Endothelial cell (in vitro differentiated cells): ENCODE measurements around the gene CASK. TPM values are rescaled to one million over a fixed set of nuclear protein-coding genes. Genes with fewer than 3 reads are reported as not detected.

Experiments used
- DNase-seq: peaks from one replicate; pipeline ENCODE4 v3.0.0; 2021; ENCODE audit warnings: low spot score
- H3K27ac Mint-ChIP-seq: one replicate; pipeline ENCODE4 v1.8.0; 2021; ENCODE audit warnings: mixed read lengths, inconsistent platforms; ENCODE audit not compliant: unreplicated experiment
- H3K27me3 Mint-ChIP-seq: one replicate; pipeline ENCODE4 v1.8.0; 2021; ENCODE audit warnings: mild to moderate bottlenecking, moderate library complexity, mixed read lengths, inconsistent platforms; ENCODE audit not compliant: unreplicated experiment
- H3K36me3 Mint-ChIP-seq: one replicate; pipeline ENCODE4 v1.8.0; 2021; ENCODE audit warnings: mild to moderate bottlenecking, low read depth, mixed read lengths, inconsistent platforms; ENCODE audit not compliant: unreplicated experiment
- H3K4me1 Mint-ChIP-seq: one replicate; pipeline ENCODE4 v1.8.0; 2021; ENCODE audit warnings: mild to moderate bottlenecking, mixed read lengths, inconsistent platforms; ENCODE audit not compliant: unreplicated experiment
- H3K4me3 Mint-ChIP-seq: one replicate; pipeline ENCODE4 v1.8.0; 2021; ENCODE audit warnings: mild to moderate bottlenecking, mixed read lengths, inconsistent platforms; ENCODE audit not compliant: unreplicated experiment
- H3K9me3 Mint-ChIP-seq: one replicate; pipeline ENCODE4 v1.8.0; 2021; ENCODE audit warnings: mixed read lengths, inconsistent platforms; ENCODE audit not compliant: unreplicated experiment
- CTCF ChIP-seq: fragments of 200-600 bp; sonication (generic); IDR thresholded peaks from one replicate; pipeline ENCODE4 v1.5.0; 2021; ENCODE audit warnings: antibody characterized with exemption; ENCODE audit not compliant: unreplicated experiment
- total RNA-seq: library from RNA; stranded (reverse); fragmentation: NEBNext Ultra II Directional; extraction: Animal tissue kit (Norgen Biotek cat#: 25700); gene quantifications from one replicate; pipeline ENCODE4 v1.2.1, GENCODE V29; 2021; ENCODE audit not compliant: unreplicated experiment

The CASK gene
- total RNA-seq, 1 donor from 2014 or later: 62.5 TPM

GRCh38 chrX:41689711-41690110 is 233.6 kb downstream of the CASK start:
- Mint-ChIP-seq H3K4me1 (peaks cover 5% of the 10 kb centered on the region), H3K27ac (no peak overlapping the region), H3K4me3 (no peak overlapping the region), H3K27me3 (no peaks in the 10 kb centered on the region), H3K9me3 (no peaks in the 10 kb centered on the region), H3K36me3 (no peaks in the 10 kb centered on the region)
- no peak for DNase-seq
- no peak for TF ChIP-seq CTCF

DNA sequence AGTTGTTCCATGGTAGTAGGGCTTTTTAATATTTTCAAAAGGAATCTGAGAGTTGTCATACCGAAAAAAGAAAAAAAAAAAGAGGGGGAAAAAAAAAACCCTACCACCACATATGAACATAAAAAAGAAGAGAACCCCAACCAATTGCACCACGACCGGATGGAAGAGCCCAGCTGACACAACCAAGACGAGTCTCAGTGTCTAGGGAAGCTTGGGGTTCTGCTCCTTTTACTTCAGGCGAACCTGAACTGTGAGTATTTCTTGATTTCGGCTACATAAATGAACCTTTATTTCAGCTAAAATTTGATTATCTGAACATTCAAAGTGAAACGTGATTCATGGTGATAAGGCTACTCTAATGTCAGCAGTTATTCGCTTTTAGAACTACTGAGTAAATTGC is 234.5 kb downstream of the CASK start, which contains the start of gene GPR34:
GPR34 (plus strand) TSS at position 139 of the 400 bp plus-strand sequence. CDS start 6,661 bp downstream, outside the sequence.
- H3K4me1 Mint-ChIP-seq: peaks cover 4% of the 10 kb centered on the region
- H3K27ac Mint-ChIP-seq: no peak within 1 kb of the TSS
- no peaks in the 10 kb centered on the region for H3K9me3 Mint-ChIP-seq
- H3K36me3 Mint-ChIP-seq: no peaks in the 10 kb centered on the region
- no peak for TF ChIP-seq CTCF
- H3K27me3 Mint-ChIP-seq: no peaks in the 10 kb centered on the region
- no peak within 1 kb of the TSS for H3K4me3 Mint-ChIP-seq
- no peak for DNase-seq

DNA sequence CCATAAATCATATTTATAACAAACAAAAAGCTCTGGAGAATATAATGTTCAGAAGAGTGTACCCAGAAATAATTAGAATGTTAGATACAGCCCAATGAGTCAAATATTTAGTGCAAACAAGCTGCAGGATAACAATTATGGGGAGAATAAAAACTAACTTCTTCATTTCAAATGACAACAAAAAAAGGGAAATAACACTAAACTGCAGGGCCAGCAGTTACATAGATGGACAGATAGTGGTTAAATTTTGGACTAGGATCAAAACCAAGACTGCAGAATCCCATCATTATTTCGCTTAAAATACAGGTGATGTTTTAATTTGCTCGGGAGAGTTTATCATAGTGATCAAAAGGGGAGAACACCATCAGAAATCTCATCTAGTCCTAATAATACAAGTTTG is 235.2 kb downstream of the CASK start:
- Mint-ChIP-seq H3K36me3 (no peaks in the 10 kb centered on the region), H3K9me3 (no peaks in the 10 kb centered on the region), H3K27ac (no peak overlapping the region), H3K27me3 (no peaks in the 10 kb centered on the region), H3K4me1 (no peaks in the 10 kb centered on the region), H3K4me3 (no peak overlapping the region)
- no peak for DNase-seq
- no peak for TF ChIP-seq CTCF

GRCh38 chrX:41686788-41687187 is 236.6 kb downstream of the CASK start:
- TF ChIP-seq CTCF: no peak
- H3K27me3 Mint-ChIP-seq: no peaks in the 10 kb centered on the region

DNA sequence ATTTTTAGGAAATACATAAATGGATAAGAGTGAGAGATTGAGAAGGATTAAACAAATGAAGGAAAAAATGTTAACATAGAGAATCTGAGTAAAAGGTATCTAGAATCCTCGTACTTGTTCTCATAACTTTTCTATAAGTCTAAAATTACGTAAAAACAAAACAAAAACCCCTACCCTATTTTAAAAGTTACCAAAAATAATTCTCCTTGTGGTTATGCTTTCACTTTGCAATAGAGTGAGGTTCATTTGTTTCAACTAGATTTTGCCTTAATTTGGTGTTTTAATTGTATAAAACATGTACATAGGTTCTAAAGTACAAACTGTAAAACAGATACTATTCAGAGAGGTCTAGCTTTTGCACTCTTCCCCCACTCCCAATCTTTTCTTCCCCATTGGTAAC is 238.4 kb downstream of the CASK start:
- Mint-ChIP-seq H3K4me1 (no peaks in the 10 kb centered on the region), H3K36me3 (no peaks in the 10 kb centered on the region), H3K9me3 (no peaks in the 10 kb centered on the region), H3K27ac (no peak overlapping the region), H3K4me3 (no peak overlapping the region), H3K27me3 (no peaks in the 10 kb centered on the region)
- TF ChIP-seq CTCF: no peak
- no peak for DNase-seq

More at GRCh38 chrX:41686788-41687187, 236.6 kb downstream of the CASK start:
- no peak for DNase-seq
- H3K4me3 Mint-ChIP-seq: no peak overlapping the region
- no peaks in the 10 kb centered on the region for H3K4me1 Mint-ChIP-seq
- H3K36me3 Mint-ChIP-seq: no peaks in the 10 kb centered on the region
- H3K9me3 Mint-ChIP-seq: no peaks in the 10 kb centered on the region
- H3K27ac Mint-ChIP-seq: no peak overlapping the region
